GM23338 (cell line): ENCODE data around the gene SCUBE2. TPM values are rescaled to one million over a fixed set of nuclear protein-coding genes. Genes with fewer than 3 reads are reported as not detected.

Experiments used
- ATAC-seq: fragments of 200-7000 bp; cut with Tn5 transposase; 3 replicates; pipeline ENCODE4 v1.9.1; 2020
- DNase-seq: peaks from one replicate; pipeline ENCODE4 v3.0.0-alpha.2; 2015; ENCODE audit warnings: low spot score
- H2AFZ ChIP-seq: fragments of 200-600 bp; sonication (generic); 2 replicates; pipeline ENCODE4 v1.8.0; 2016; ENCODE audit warnings: antibody characterized with exemption, mild to moderate bottlenecking, moderate library complexity
- H3F3A ChIP-seq: fragments of 200-600 bp; sonication (generic); replicated peaks from 2 replicates; pipeline ENCODE4 v1.8.0; 2017; ENCODE audit warnings: antibody characterized with exemption, mixed run types, low read depth
- H3K27ac ChIP-seq: fragments of 200-600 bp; sonication (generic); 2 replicates; pipeline ENCODE4 v1.6.1; 2016; ENCODE audit warnings: low read depth
- H3K27me3 ChIP-seq: fragments of 200-600 bp; sonication (generic); 2 replicates; pipeline ENCODE4 v1.8.0; 2016; ENCODE audit warnings: mild to moderate bottlenecking, mixed run types, moderate library complexity; ENCODE audit not compliant: insufficient read depth
- H3K36me3 ChIP-seq: fragments of 200-600 bp; sonication (generic); 2 replicates; pipeline ENCODE4 v1.8.0; 2016; ENCODE audit warnings: mild to moderate bottlenecking; ENCODE audit not compliant: insufficient read depth
- H3K4me1 ChIP-seq: fragments of 200-600 bp; sonication (generic); 2 replicates; pipeline ENCODE4 v1.8.0; 2016; ENCODE audit warnings: mild to moderate bottlenecking, moderate library complexity; ENCODE audit not compliant: insufficient read depth
- H3K4me2 ChIP-seq: fragments of 200-600 bp; sonication (generic); 2 replicates; pipeline ENCODE4 v1.7.1; 2017; ENCODE audit warnings: mixed run types
- H3K4me3 ChIP-seq: fragments of 200-600 bp; sonication (generic); 2 replicates; pipeline ENCODE4 v1.6.1; 2016; ENCODE audit warnings: mixed run types
- H3K79me2 ChIP-seq: fragments of 200-600 bp; sonication (generic); replicated peaks from 2 replicates; pipeline ENCODE4 v1.8.0; 2017; ENCODE audit warnings: mild to moderate bottlenecking; ENCODE audit not compliant: insufficient read depth
- H3K9me2 ChIP-seq: fragments of 200-600 bp; sonication (generic); 2 replicates; pipeline ENCODE4 v1.8.0; 2017; ENCODE audit not compliant: insufficient read depth
- H4K20me1 ChIP-seq: fragments of 200-600 bp; sonication (generic); replicated peaks from 2 replicates; pipeline ENCODE4 v1.8.0; 2017; ENCODE audit warnings: mild to moderate bottlenecking; ENCODE audit not compliant: insufficient read depth
- H3K27ac Mint-ChIP-seq: 2 replicates; pipeline ENCODE4 v1.8.0; 2020; ENCODE audit warnings: inconsistent platforms, mild to moderate bottlenecking, moderate library complexity, mixed read lengths
- H3K27me3 Mint-ChIP-seq: 3 replicates; pipeline ENCODE4 v1.8.0; 2022; ENCODE audit warnings: low read depth, mild to moderate bottlenecking, moderate library complexity, mixed read lengths, inconsistent platforms; ENCODE audit not compliant: insufficient read depth, poor library complexity
- H3K36me3 Mint-ChIP-seq: 3 replicates; pipeline ENCODE4 v1.8.0; 2021; ENCODE audit warnings: low read depth, mild to moderate bottlenecking, inconsistent platforms, moderate library complexity, mixed read lengths
- H3K4me1 Mint-ChIP-seq: 3 replicates; pipeline ENCODE4 v1.8.0; 2020; ENCODE audit warnings: mild to moderate bottlenecking, inconsistent platforms, mixed read lengths
- H3K4me3 Mint-ChIP-seq: 3 replicates; pipeline ENCODE4 v1.8.0; 2021; ENCODE audit warnings: moderate library complexity, mild to moderate bottlenecking, inconsistent platforms, mixed read lengths
- H3K9me3 Mint-ChIP-seq: 3 replicates; pipeline ENCODE4 v1.8.0; 2020; ENCODE audit warnings: moderate library complexity, mild to moderate bottlenecking, inconsistent platforms, mixed read lengths
- CREB1 ChIP-seq: fragments of 250-450 bp; sonication (Bioruptor Pico); IDR thresholded peaks from 2 replicates; pipeline ENCODE4 v1.5.0; 2020; ENCODE audit warnings: low read depth, mild to moderate bottlenecking, moderate library complexity
- EZH2 ChIP-seq: fragments of 200-600 bp; sonication (generic); IDR thresholded peaks from one replicate; pipeline ENCODE4 v1.8.0; 2017; ENCODE audit warnings: antibody characterized with exemption, mild to moderate bottlenecking, low read depth; ENCODE audit not compliant: unreplicated experiment
- EZH2phosphoT487 ChIP-seq: fragments of 200-600 bp; sonication (generic); IDR thresholded peaks from one replicate; pipeline ENCODE4 v1.8.1; 2018; ENCODE audit warnings: antibody characterized with exemption; ENCODE audit not compliant: unreplicated experiment
- JUNB ChIP-seq: IDR thresholded peaks from one replicate; pipeline ENCODE4 v1.6.1; 2016; ENCODE audit warnings: antibody characterized with exemption; ENCODE audit not compliant: unreplicated experiment
- NANOG ChIP-seq: IDR thresholded peaks from 2 replicates; pipeline ENCODE4 v1.6.1; 2016; ENCODE audit warnings: antibody characterized with exemption, borderline replicate concordance
- POLR2AphosphoS5 ChIP-seq: IDR thresholded peaks from 2 replicates; pipeline ENCODE4 v1.6.1; 2016; ENCODE audit warnings: antibody characterized with exemption, low read depth
- STAT1 ChIP-seq: IDR thresholded peaks from one replicate; pipeline ENCODE4 v1.6.1; 2016; ENCODE audit warnings: antibody characterized with exemption; ENCODE audit not compliant: unreplicated experiment
- ZNF114 ChIP-seq: fragments of 250-450 bp; sonication (Bioruptor Pico); IDR thresholded peaks from 2 replicates; pipeline ENCODE4 v1.5.0; 2020; ENCODE audit warnings: mild to moderate bottlenecking, moderate library complexity
- ZNF331 ChIP-seq: fragments of 250-450 bp; sonication (Bioruptor Pico); IDR thresholded peaks from 2 replicates; pipeline ENCODE4 v1.5.0; 2020; ENCODE audit warnings: low read depth, mild to moderate bottlenecking, moderate library complexity
- polyA plus RNA-seq: library from polyadenylated mRNA; unstranded; fragments of >200 nt; fragmentation: Nextera tagmentation; extraction: Ambion mirVana; gene quantifications from 2 replicates; pipeline ENCODE4 v1.2.1, GENCODE V29; 2016
- total RNA-seq: library from RNA; depleted of rRNA; stranded (reverse); fragments of >200 nt; shearing (Covaris generic); gene quantifications from 2 replicates; pipeline ENCODE4 v1.2.3, GENCODE V29; 2014
- TF ChIP-seq, protein P1 (sequence below): IDR thresholded peaks from one replicate; pipeline ENCODE4 v1.6.1; 2018; ENCODE audit warnings: antibody characterized with exemption; ENCODE audit not compliant: unreplicated experiment
- TF ChIP-seq, protein P2 (sequence below): IDR thresholded peaks from 2 replicates; pipeline ENCODE4 v1.6.1; 2016; ENCODE audit warnings: antibody characterized with exemption
- TF ChIP-seq, protein P3 (sequence below): fragments of 250-450 bp; sonication (Bioruptor Pico); IDR thresholded peaks from 2 replicates; pipeline ENCODE4 v1.5.0; 2020; ENCODE audit warnings: mild to moderate bottlenecking, moderate library complexity
- TF ChIP-seq, protein P4 (sequence below), 2 experiments: fragments of 200-600 bp in 1 of 2; sonication (generic) in 1 of 2; conservative IDR thresholded peaks; 2 replicates each; pipeline versions ENCODE4 v1.5.1 to v1.6.1; 2016 to 2017; ENCODE audit warnings: antibody characterized with exemption in 2 of 2, low read depth in 2 of 2, mild to moderate bottlenecking in 2 of 2, moderate library complexity in 1 of 2

Gene SCUBE2
- total and polyA plus RNA-seq, 2 experiments from 2014 or later: 0.47 to 0.63 TPM

DNA sequence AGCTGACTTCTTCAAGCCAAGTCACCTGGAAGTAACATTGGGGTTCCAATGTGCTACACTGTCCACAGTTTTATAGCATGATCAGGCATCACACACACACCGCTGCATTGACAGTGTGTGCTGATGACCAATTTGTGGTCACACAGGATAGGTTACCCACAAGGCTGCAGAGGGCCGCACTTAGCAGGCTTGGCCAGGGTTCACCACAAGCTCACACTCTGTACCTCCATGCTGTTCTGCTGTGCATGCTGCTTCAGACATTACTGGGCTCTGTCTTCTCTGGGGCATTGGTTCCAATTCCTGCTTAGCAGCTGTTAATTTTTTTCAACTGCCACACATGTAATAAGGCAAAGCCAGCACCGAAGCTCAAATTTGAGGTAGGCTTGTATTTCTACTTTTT, 76.6 kb downstream of the SCUBE2 start (continued):
- TF ChIP-seq, protein P1, sequence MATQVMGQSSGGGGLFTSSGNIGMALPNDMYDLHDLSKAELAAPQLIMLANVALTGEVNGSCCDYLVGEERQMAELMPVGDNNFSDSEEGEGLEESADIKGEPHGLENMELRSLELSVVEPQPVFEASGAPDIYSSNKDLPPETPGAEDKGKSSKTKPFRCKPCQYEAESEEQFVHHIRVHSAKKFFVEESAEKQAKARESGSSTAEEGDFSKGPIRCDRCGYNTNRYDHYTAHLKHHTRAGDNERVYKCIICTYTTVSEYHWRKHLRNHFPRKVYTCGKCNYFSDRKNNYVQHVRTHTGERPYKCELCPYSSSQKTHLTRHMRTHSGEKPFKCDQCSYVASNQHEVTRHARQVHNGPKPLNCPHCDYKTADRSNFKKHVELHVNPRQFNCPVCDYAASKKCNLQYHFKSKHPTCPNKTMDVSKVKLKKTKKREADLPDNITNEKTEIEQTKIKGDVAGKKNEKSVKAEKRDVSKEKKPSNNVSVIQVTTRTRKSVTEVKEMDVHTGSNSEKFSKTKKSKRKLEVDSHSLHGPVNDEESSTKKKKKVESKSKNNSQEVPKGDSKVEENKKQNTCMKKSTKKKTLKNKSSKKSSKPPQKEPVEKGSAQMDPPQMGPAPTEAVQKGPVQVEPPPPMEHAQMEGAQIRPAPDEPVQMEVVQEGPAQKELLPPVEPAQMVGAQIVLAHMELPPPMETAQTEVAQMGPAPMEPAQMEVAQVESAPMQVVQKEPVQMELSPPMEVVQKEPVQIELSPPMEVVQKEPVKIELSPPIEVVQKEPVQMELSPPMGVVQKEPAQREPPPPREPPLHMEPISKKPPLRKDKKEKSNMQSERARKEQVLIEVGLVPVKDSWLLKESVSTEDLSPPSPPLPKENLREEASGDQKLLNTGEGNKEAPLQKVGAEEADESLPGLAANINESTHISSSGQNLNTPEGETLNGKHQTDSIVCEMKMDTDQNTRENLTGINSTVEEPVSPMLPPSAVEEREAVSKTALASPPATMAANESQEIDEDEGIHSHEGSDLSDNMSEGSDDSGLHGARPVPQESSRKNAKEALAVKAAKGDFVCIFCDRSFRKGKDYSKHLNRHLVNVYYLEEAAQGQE: no peak
- TF ChIP-seq ZNF331 (no peak), ZNF114 (no peak), NANOG (no peak), EZH2phosphoT487 (no peak), JUNB (no peak), CREB1 (CRISPR knock-in tag) (no peak), POLR2AphosphoS5 (no peak)
- TF ChIP-seq, protein P2, sequence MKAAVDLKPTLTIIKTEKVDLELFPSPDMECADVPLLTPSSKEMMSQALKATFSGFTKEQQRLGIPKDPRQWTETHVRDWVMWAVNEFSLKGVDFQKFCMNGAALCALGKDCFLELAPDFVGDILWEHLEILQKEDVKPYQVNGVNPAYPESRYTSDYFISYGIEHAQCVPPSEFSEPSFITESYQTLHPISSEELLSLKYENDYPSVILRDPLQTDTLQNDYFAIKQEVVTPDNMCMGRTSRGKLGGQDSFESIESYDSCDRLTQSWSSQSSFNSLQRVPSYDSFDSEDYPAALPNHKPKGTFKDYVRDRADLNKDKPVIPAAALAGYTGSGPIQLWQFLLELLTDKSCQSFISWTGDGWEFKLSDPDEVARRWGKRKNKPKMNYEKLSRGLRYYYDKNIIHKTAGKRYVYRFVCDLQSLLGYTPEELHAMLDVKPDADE: no peak

DNA sequence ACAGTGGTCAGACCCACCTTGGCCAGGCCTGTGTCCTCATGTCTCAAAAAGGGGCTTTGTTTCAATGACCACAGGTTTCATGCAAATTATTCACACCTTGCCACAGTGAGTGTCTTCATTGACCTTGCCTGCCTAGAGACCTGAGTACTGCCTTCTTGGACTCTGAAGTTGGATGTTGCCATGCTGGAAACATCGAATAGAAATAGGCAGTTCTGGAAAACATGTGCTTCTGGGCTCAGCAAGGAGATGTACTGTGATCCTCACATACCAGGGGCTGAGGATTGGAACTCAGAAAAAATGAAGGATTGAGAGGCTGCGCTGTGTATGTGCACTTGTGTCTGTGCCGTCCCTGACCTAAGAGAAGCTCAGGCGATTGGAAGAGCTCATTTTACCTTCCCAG, 78.0 kb downstream of the SCUBE2 start:
- ATAC-seq: no peak
- DNase-seq: no peak
- Mint-ChIP-seq H3K4me1 (peaks cover 5% of the 10 kb centered on the region; the same call in 1 of the 3 replicates), H3K27me3 (peaks cover 3% of the 10 kb centered on the region), H3K4me3 (no peak overlapping the region), H3K27ac (no peak overlapping the region), H3K36me3 (no peaks in the 10 kb centered on the region; the same call in 2 of the 3 replicates), H3K9me3 (peaks cover 8% of the 10 kb centered on the region; the same call in 1 of the 3 replicates)
- Histone ChIP-seq H3K4me3 (no peak overlapping the region), H3K27me3 (peaks cover under 1% of the 10 kb centered on the region; the same call in 1 of the 2 replicates), H3K9me2 (0 out of 2 replicates have a peak, but pooled peaks cover 3% of the 10 kb centered on the region), H3K4me1 (no peaks in the 10 kb centered on the region), H3K4me2 (no peak overlapping the region), H2AFZ (no peak overlapping the region), H4K20me1 (no peaks in the 10 kb centered on the region), H3K79me2 (no peaks in the 10 kb centered on the region), H3K27ac (no peak overlapping the region), H3K36me3 (no peaks in the 10 kb centered on the region), H3F3A (no peaks in the 10 kb centered on the region)
- no peak for TF ChIP-seq CREB1 (CRISPR knock-in tag)
- TF ChIP-seq STAT1: no peak
- no peak for TF ChIP-seq EZH2phosphoT487
- TF ChIP-seq, protein P3, sequence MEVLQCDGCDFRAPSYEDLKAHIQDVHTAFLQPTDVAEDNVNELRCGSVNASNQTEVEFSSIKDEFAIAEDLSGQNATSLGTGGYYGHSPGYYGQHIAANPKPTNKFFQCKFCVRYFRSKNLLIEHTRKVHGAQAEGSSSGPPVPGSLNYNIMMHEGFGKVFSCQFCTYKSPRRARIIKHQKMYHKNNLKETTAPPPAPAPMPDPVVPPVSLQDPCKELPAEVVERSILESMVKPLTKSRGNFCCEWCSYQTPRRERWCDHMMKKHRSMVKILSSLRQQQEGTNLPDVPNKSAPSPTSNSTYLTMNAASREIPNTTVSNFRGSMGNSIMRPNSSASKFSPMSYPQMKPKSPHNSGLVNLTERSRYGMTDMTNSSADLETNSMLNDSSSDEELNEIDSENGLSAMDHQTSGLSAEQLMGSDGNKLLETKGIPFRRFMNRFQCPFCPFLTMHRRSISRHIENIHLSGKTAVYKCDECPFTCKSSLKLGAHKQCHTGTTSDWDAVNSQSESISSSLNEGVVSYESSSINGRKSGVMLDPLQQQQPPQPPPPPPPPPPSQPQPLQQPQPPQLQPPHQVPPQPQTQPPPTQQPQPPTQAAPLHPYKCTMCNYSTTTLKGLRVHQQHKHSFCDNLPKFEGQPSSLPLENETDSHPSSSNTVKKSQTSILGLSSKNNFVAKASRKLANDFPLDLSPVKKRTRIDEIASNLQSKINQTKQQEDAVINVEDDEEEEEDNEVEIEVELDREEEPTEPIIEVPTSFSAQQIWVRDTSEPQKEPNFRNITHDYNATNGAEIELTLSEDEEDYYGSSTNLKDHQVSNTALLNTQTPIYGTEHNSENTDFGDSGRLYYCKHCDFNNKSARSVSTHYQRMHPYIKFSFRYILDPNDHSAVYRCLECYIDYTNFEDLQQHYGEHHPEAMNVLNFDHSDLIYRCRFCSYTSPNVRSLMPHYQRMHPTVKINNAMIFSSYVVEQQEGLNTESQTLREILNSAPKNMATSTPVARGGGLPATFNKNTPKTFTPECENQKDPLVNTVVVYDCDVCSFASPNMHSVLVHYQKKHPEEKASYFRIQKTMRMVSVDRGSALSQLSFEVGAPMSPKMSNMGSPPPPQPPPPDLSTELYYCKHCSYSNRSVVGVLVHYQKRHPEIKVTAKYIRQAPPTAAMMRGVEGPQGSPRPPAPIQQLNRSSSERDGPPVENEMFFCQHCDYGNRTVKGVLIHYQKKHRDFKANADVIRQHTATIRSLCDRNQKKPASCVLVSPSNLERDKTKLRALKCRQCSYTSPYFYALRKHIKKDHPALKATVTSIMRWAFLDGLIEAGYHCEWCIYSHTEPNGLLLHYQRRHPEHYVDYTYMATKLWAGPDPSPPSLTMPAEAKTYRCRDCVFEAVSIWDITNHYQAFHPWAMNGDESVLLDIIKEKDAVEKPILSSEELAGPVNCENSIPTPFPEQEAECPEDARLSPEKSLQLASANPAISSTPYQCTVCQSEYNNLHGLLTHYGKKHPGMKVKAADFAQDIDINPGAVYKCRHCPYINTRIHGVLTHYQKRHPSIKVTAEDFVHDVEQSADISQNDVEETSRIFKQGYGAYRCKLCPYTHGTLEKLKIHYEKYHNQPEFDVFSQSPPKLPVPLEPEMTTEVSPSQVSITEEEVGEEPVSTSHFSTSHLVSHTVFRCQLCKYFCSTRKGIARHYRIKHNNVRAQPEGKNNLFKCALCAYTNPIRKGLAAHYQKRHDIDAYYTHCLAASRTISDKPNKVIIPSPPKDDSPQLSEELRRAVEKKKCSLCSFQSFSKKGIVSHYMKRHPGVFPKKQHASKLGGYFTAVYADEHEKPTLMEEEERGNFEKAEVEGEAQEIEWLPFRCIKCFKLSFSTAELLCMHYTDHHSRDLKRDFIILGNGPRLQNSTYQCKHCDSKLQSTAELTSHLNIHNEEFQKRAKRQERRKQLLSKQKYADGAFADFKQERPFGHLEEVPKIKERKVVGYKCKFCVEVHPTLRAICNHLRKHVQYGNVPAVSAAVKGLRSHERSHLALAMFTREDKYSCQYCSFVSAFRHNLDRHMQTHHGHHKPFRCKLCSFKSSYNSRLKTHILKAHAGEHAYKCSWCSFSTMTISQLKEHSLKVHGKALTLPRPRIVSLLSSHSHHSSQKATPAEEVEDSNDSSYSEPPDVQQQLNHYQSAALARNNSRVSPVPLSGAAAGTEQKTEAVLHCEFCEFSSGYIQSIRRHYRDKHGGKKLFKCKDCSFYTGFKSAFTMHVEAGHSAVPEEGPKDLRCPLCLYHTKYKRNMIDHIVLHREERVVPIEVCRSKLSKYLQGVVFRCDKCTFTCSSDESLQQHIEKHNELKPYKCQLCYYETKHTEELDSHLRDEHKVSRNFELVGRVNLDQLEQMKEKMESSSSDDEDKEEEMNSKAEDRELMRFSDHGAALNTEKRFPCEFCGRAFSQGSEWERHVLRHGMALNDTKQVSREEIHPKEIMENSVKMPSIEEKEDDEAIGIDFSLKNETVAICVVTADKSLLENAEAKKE (CRISPR knock-in tag): no peak
- TF ChIP-seq EZH2: no peak
- TF ChIP-seq JUNB: no peak
- no peak for TF ChIP-seq POLR2AphosphoS5
- TF ChIP-seq, protein P4, sequence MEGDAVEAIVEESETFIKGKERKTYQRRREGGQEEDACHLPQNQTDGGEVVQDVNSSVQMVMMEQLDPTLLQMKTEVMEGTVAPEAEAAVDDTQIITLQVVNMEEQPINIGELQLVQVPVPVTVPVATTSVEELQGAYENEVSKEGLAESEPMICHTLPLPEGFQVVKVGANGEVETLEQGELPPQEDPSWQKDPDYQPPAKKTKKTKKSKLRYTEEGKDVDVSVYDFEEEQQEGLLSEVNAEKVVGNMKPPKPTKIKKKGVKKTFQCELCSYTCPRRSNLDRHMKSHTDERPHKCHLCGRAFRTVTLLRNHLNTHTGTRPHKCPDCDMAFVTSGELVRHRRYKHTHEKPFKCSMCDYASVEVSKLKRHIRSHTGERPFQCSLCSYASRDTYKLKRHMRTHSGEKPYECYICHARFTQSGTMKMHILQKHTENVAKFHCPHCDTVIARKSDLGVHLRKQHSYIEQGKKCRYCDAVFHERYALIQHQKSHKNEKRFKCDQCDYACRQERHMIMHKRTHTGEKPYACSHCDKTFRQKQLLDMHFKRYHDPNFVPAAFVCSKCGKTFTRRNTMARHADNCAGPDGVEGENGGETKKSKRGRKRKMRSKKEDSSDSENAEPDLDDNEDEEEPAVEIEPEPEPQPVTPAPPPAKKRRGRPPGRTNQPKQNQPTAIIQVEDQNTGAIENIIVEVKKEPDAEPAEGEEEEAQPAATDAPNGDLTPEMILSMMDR (conservative IDR thresholded peaks at IDR 0.05; ENCODE audit: low read depth in 2 of 2): no peak
- no peak for TF ChIP-seq ZNF114
- TF ChIP-seq NANOG: no peak
